Thyroid gland (tissue), 4 donors: ENCODE data around the gene NCK1. TPM values are rescaled to one million over a fixed set of nuclear protein-coding genes. Genes with fewer than 3 reads are reported as not detected.

Experiments
- DNase-seq, 2 donors: peaks; one replicate each; pipeline ENCODE4 v3.0.0-alpha.2; 2019
- H3K27ac ChIP-seq, 3 donors: fragments of 200-600 bp; sonication (generic); 1 replicate in 2 of 3; 2 replicates in 1 of 3; pipeline ENCODE4 v1.5.1; 2016 to 2019; ENCODE audit warnings: mild to moderate bottlenecking in 1 of 3, moderate library complexity in 1 of 3
- H3K27me3 ChIP-seq: fragments of 200-600 bp; sonication (generic); one replicate; pipeline ENCODE4 v1.5.1; 2019
- H3K36me3 ChIP-seq, 2 donors: fragments of 200-600 bp; sonication (generic); one replicate each; pipeline ENCODE4 v1.5.1; 2016 to 2019
- H3K4me1 ChIP-seq, 2 donors: fragments of 200-600 bp; sonication (generic); one replicate each; pipeline ENCODE4 v1.5.1; 2017 to 2019
- H3K4me3 ChIP-seq, 3 donors: fragments of 200-600 bp; sonication (generic); replicated peaks in 1 of 3; 1 replicate in 2 of 3; 2 replicates in 1 of 3; pipeline ENCODE4 v1.5.1; 2016; ENCODE audit warnings: mild to moderate bottlenecking in 1 of 3
- H3K9me3 ChIP-seq: fragments of 200-600 bp; sonication (generic); one replicate; pipeline ENCODE4 v1.5.1; 2017
- POLR2A ChIP-seq, 2 donors: fragments of 450-650 bp; IDR thresholded peaks; one replicate each; pipeline ENCODE4 v1.6.1; 2017; ENCODE audit warnings: antibody characterized with exemption in 2 of 2, mild to moderate bottlenecking in 2 of 2, moderate library complexity in 1 of 2
- whole genome bisulfite sequencing, 2 donors: methylation state at CpG; one replicate each; pipeline ENCODE4 v1.1.5; 2017; 5-methylcytosine and 5-hydroxymethylcytosine counted together
- intact Hi-C: fragments of 100-400 bp; cut with DNase I; formaldehyde crosslinking; loops from one replicate; pipeline ENCODE4 v1.15.1; 2023
- total RNA-seq, 4 donors: library from RNA; depleted of rRNA; stranded (reverse); fragments of >200 nt; gene quantifications; one replicate each; pipeline ENCODE4 v1.2.3, GENCODE V29; 2016
- TF ChIP-seq, protein P1 (sequence below), 6 experiments: fragments of 200-600 bp in 3 of 6; fragments of 450-650 bp in 3 of 6; sonication (generic) in 3 of 6; IDR thresholded peaks; one replicate each; pipeline ENCODE4 v1.5.1; 2016 to 2019; ENCODE audit warnings: antibody characterized with exemption in 6 of 6, mild to moderate bottlenecking in 2 of 6, inconsistent platforms in 1 of 6, moderate library complexity in 1 of 6

The NCK1 gene
- total RNA-seq, 4 donors from 2014 or later = 46.1 to 64.4 (median 47.0) TPM

DNA sequence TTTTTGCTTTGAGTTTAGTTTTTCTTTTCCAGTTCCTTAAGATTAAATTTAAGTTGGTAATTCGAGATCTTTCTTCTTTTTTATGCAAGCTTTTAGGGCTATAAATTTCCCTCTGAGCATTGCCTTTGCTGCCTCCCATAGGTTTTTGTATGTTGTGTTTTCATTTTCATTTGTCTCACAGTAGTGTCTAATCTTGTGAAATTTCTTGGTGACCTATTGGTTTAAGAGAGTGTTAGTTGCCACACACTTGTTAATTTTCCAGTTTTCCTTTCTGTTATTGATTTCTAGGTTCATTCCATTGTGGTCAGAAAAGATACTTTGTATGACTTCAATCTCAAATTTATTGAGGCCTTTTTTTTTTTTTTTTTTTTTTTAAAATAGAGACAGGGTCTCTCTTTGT, 77.5 kb downstream of the NCK1 start:
- WGBS, 2 donors = 84 to 92% methylated on average over 1 of the region's 1 CpG

DNA sequence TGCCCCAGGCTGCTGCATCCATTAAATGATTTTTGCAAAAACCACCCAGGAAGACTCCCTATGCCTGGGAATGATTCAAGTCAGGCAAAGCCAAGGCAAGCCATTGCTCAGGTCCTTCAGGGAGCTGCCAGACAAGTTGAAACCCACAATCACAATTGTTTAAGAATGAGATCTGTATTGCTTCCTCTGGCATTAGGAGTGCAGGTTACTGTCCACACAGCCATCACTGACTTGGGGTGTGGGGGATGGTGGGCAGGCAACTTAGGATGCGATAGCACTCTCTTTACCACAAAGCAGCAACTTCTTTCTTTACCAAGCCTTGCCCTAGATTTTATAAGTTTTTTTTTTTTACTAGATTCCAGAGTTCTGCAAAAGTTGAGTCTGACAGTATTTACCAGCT, 80.8 kb downstream of the NCK1 start:
- Histone ChIP-seq H3K4me3 (no peak overlapping the region), H3K4me1 (peaks cover 0 to 16% of the 10 kb centered on the region in 2 donors), H3K36me3 (peaks cover 0 to 7% of the 10 kb centered on the region in 2 donors), H3K27me3 (no peaks in the 10 kb centered on the region), H3K27ac (no peak overlapping the region), H3K9me3 (no peaks in the 10 kb centered on the region)
- TF ChIP-seq POLR2A (IDR thresholded peaks at IDR 0.05) = no peak
- TF ChIP-seq, protein P1, sequence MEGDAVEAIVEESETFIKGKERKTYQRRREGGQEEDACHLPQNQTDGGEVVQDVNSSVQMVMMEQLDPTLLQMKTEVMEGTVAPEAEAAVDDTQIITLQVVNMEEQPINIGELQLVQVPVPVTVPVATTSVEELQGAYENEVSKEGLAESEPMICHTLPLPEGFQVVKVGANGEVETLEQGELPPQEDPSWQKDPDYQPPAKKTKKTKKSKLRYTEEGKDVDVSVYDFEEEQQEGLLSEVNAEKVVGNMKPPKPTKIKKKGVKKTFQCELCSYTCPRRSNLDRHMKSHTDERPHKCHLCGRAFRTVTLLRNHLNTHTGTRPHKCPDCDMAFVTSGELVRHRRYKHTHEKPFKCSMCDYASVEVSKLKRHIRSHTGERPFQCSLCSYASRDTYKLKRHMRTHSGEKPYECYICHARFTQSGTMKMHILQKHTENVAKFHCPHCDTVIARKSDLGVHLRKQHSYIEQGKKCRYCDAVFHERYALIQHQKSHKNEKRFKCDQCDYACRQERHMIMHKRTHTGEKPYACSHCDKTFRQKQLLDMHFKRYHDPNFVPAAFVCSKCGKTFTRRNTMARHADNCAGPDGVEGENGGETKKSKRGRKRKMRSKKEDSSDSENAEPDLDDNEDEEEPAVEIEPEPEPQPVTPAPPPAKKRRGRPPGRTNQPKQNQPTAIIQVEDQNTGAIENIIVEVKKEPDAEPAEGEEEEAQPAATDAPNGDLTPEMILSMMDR (IDR thresholded peaks at IDR 0.05) = no peak
- intact Hi-C loops = no loop called here
- 79% methylated on average over 1 of the region's 1 CpG for WGBS, 2 donors
- no peak for DNase-seq

More for the DNA sequence above, 77.5 kb downstream of the NCK1 start:
- no peak for DNase-seq
- intact Hi-C loops = no loop called here
- TF ChIP-seq POLR2A (IDR thresholded peaks at IDR 0.05) = no peak
- TF ChIP-seq, protein P1 (IDR thresholded peaks at IDR 0.05) = no peak
- no peaks in the 10 kb centered on the region for H3K36me3 ChIP-seq
- no peaks in the 10 kb centered on the region for H3K9me3 ChIP-seq
- peaks cover 0 to 16% of the 10 kb centered on the region in 2 donors for H3K4me1 ChIP-seq
- H3K27ac ChIP-seq = no peak overlapping the region
- no peaks in the 10 kb centered on the region for H3K27me3 ChIP-seq
- no peak overlapping the region for H3K4me3 ChIP-seq

DNA sequence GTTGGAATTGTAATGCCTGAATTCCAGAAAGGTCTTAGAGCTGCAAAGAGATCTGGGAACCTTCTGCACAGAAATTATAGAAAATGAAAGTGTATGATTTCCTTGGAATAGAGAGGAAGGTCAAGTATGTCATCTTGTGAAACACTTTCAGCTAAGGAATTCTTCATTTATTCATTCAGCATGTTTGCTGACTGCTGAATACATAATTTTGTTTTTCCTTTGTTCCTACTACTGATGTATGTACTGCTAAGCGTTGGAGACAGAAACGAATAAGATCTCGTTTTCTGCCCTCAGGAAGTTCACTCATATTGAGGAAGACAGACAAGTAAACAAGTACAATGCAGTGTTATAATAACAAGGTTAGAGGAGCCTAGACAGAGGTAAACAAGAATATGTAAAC, 81.4 kb downstream of the NCK1 start:
- TF ChIP-seq, protein P1 (IDR thresholded peaks at IDR 0.05) = no peak
- TF ChIP-seq POLR2A (IDR thresholded peaks at IDR 0.05) = no peak
- peaks cover 0 to 13% of the 10 kb centered on the region in 2 donors for H3K4me1 ChIP-seq
- H3K9me3 ChIP-seq = no peaks in the 10 kb centered on the region
- no peak for DNase-seq
- H3K36me3 ChIP-seq = peaks cover 0 to 7% of the 10 kb centered on the region in 2 donors
- WGBS, 2 donors = 61 to 73% methylated on average over 3 of the region's 3 CpGs
- no peak overlapping the region for H3K27ac ChIP-seq
- intact Hi-C loops = no loop called here
- H3K27me3 ChIP-seq = no peaks in the 10 kb centered on the region
- no peak overlapping the region for H3K4me3 ChIP-seq

DNA sequence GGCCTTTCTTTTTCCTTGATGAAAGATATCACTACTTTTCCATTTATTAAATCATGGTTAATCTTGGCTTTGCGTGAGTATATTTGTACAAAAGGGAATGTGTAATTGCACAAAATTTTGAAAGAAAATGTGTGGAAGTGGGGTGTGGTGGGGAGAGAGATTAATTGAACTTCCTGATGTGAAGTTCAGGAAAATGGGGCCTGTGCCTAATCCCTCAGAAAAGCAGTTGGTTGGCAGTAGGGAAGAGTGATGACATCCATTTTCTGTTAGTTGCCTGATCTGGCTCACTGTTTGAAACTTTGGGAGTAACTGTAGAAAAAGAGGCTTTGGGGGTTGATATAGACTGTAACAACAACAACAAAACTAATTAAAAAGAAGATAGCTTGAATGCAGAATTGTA, 85.0 kb downstream of the NCK1 start:
- no peak overlapping the region for H3K27ac ChIP-seq
- H3K36me3 ChIP-seq = peaks cover 0 to 7% of the 10 kb centered on the region in 2 donors
- DNase-seq = no peak
- no peaks in the 10 kb centered on the region for H3K27me3 ChIP-seq
- TF ChIP-seq POLR2A (IDR thresholded peaks at IDR 0.05) = no peak
- TF ChIP-seq, protein P1 (IDR thresholded peaks at IDR 0.05) = no peak
- no peak overlapping the region for H3K4me3 ChIP-seq
- H3K4me1 ChIP-seq = peaks cover 0 to 12% of the 10 kb centered on the region in 2 donors
- H3K9me3 ChIP-seq = no peaks in the 10 kb centered on the region
- 89 to 92% methylated on average over 1 of the region's 1 CpG for WGBS, 2 donors
- intact Hi-C loops = no loop called here

DNA sequence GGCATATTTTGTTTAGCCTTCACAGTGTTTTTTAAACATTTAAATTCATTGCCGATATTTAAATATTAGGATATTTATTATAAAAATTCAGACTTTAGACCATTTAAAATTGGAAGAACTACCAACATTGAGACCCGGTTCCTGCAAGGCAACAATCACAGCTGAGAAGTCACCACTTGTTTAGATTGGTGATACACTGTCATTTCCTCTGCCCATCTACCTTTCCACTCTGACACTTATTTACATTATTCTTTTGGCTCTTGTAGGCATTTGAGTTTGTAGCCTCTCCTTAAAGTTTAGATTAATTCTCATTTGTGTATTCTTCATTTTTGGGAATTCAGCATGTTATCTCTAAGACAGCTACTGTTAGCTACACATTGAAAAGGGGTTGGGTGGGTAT, 85.5 kb downstream of the NCK1 start:
- peaks cover 0 to 7% of the 10 kb centered on the region in 2 donors for H3K36me3 ChIP-seq
- TF ChIP-seq, protein P1 (IDR thresholded peaks at IDR 0.05) = no peak
- no peak for TF ChIP-seq POLR2A (IDR thresholded peaks at IDR 0.05)
- intact Hi-C loops = no loop called here
- no peaks in the 10 kb centered on the region for H3K27me3 ChIP-seq
- no peak for DNase-seq
- peaks cover 0 to 12% of the 10 kb centered on the region in 2 donors for H3K4me1 ChIP-seq
- H3K27ac ChIP-seq = no peak overlapping the region
- no peaks in the 10 kb centered on the region for H3K9me3 ChIP-seq
- WGBS, 2 donors = 49% methylated on average over 2 of the region's 2 CpGs
- H3K4me3 ChIP-seq = no peak overlapping the region
